Psoas muscle (tissue), 8 donors: ENCODE results near the gene DMWD. TPM values are rescaled to one million over a fixed set of nuclear protein-coding genes. Genes with fewer than 3 reads are reported as not detected.
A peak's percentile ranks its signal among the peaks of the same experiment; 100 is the strongest.

Experiments used
- ATAC-seq, 4 donors: fragments of 200-7000 bp; cut with Tn5 transposase; one replicate each; pipeline ENCODE4 v1.9.1; 2020; ENCODE audit warnings: moderate library complexity in 3 of 4, mild to moderate bottlenecking in 2 of 4
- DNase-seq, 2 donors: peaks; one replicate each; pipeline ENCODE4 v3.0.0-alpha.2; 2020
- H3K27ac ChIP-seq: fragments of 200-600 bp; one replicate; pipeline ENCODE4 v1.8.0; 2022
- H3K27me3 ChIP-seq, 3 donors: fragments of 200-600 bp in 1 of 3; one replicate each; pipeline versions ENCODE4 v1.6.1 to v1.8.0; 2013 to 2022; ENCODE audit warnings: low read length in 2 of 3, mild to moderate bottlenecking in 2 of 3, moderate library complexity in 1 of 3; ENCODE audit not compliant: insufficient read depth in 3 of 3
- H3K36me3 ChIP-seq, 2 donors: fragments of 200-600 bp in 1 of 2; one replicate each; pipeline versions ENCODE4 v1.6.1 to v1.8.0; 2013 to 2022; ENCODE audit warnings: low read depth in 1 of 2, mild to moderate bottlenecking in 1 of 2, moderate library complexity in 1 of 2; ENCODE audit not compliant: insufficient read depth in 1 of 2
- H3K4me1 ChIP-seq: fragments of 200-600 bp; one replicate; pipeline ENCODE4 v1.8.0; 2022
- H3K4me3 ChIP-seq: fragments of 200-600 bp; one replicate; pipeline ENCODE4 v1.8.0; 2022; ENCODE audit warnings: mild to moderate bottlenecking
- H3K9me3 ChIP-seq: fragments of 200-600 bp; one replicate; pipeline ENCODE4 v1.8.0; 2022
- WGBS, 3 donors: extraction: QIAGEN DNeasy Blood & Tissue Kit; methylation state at CpG; one replicate each; pipeline versions ENCODE4 v1.1.6 to v1.1.7; 2013; 5-methylcytosine and 5-hydroxymethylcytosine counted together
- intact Hi-C, 2 donors: fragments of 100-400 bp; cut with DNase I; formaldehyde crosslinking; loops; one replicate each; pipeline versions ENCODE4 v1.11.0 to v1.14.2; 2022
- polyA plus RNA-seq, 3 donors: library from polyadenylated mRNA; stranded (reverse); fragments of 200-250 nt; gene quantifications; one replicate each; pipeline ENCODE4 v1.2.3, GENCODE V29; 2013
- total RNA-seq, 4 donors: library from RNA; stranded (reverse); fragmentation: NEBNext Ultra II Directional in 2 of 4; extraction: Animal tissue kit (Norgen Biotek cat#: 25700) in 2 of 4; gene quantifications; one replicate each; pipeline versions ENCODE4 v1.2.1 to v1.2.4, GENCODE V29; 2021 to 2023
- TF ChIP-seq, protein P1 (sequence below): fragments of 200-600 bp; IDR thresholded peaks from one replicate; pipeline ENCODE4 v1.8.0; 2022; ENCODE audit warnings: antibody characterized with exemption
- donor health status: healthy with polysubstance abuse.
- donor health status: DM: no; HTN: no; CAD: no; lungs with moderate emphysema.
- donor health status: Bipolar disorder and iron deficiency.
- donor health status: healthy.
- donor health status: DM: yes; HTN: yes; CAD: no.
- donor health status: DM: no; HTN: no; CAD: no.
- donor health status: DM: no; HTN: no; CAD: no.
- donor health status: DM: yes; HTN: yes; CAD: no.

Gene DMWD
- total and polyA plus RNA-seq, 7 donors = 38.4 to 104 (median 54.3) TPM

DNA sequence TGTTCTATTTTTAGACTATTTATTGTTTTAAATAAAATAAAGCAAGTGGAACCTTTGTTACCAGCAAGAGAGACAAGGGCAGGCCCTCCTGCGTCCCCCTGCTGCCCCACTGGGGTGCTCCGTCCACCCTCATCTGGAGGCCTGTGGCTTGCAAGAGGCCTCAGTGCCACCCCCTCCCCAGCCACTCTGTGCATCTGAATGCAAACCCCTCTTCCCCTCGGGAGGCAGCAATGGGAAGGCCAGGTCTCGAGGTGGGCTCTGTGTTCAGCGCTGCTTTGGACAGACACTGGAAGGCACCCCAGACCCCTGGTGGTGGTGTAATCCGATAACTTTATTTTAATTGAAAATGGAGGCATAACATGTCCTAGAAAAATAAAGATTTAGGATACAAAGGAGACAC, 28.2 kb downstream of the DMWD start:
- H3K27me3 ChIP-seq = no peaks in the 10 kb centered on the region
- peaks cover 0 to 6% of the 10 kb centered on the region in 2 donors for H3K36me3 ChIP-seq
- H3K27ac ChIP-seq = peak overlapping the region; percentile 30
- no peaks in the 10 kb centered on the region for H3K9me3 ChIP-seq
- H3K4me3 ChIP-seq = peak overlapping the region; percentile 4
- no peak for DNase-seq
- ATAC-seq = no peak
- TF ChIP-seq, protein P1, sequence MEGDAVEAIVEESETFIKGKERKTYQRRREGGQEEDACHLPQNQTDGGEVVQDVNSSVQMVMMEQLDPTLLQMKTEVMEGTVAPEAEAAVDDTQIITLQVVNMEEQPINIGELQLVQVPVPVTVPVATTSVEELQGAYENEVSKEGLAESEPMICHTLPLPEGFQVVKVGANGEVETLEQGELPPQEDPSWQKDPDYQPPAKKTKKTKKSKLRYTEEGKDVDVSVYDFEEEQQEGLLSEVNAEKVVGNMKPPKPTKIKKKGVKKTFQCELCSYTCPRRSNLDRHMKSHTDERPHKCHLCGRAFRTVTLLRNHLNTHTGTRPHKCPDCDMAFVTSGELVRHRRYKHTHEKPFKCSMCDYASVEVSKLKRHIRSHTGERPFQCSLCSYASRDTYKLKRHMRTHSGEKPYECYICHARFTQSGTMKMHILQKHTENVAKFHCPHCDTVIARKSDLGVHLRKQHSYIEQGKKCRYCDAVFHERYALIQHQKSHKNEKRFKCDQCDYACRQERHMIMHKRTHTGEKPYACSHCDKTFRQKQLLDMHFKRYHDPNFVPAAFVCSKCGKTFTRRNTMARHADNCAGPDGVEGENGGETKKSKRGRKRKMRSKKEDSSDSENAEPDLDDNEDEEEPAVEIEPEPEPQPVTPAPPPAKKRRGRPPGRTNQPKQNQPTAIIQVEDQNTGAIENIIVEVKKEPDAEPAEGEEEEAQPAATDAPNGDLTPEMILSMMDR = no peak
- H3K4me1 ChIP-seq = peaks cover 34% of the 10 kb centered on the region
- 57 to 71% (median 69%) methylated on average over 6 of the region's 6 CpGs for WGBS, 3 donors
- intact Hi-C loops = no loop called here

DNA sequence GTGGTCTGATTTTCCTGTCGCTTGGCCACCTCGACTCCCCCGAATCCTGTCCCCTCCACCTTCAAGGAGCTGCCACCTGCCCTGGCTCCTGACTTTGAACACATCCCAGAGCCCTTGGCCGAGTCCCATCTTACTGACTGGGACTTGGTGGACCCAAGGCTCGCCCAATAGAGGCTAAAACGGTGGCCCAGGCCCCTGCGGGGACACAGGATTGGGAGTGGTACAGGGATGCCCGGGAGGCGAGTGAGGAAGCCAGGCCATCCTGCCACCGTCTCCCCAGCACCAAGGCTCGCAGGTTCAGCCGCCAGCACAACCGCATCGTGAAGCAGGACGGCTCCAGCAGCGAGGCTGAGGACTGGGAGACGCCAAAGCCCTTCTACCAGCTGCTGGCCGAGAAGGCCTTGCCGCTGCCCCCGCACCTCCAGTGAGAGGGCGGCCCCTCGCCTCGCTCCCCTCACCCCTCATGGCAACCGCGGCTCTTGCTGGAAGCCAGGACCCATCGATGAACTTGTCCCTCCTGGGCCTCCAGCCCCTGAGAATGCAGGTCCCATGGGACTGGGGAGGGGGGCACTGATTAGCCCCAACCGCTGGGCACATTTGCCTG, 28.9 kb downstream of the DMWD start:
- TF ChIP-seq, protein P1 = no peak
- H3K27me3 ChIP-seq = no peaks in the 10 kb centered on the region
- H3K4me1 ChIP-seq = peaks cover 34% of the 10 kb centered on the region
- WGBS, 3 donors = 40 to 52% (median 45%) methylated on average over 27 of the region's 27 CpGs
- no peaks in the 10 kb centered on the region for H3K9me3 ChIP-seq
- intact Hi-C loops = no loop called here
- no peak for ATAC-seq
- DNase-seq = no peak
- no peak overlapping the region for H3K27ac ChIP-seq
- no peak overlapping the region for H3K4me3 ChIP-seq
- peaks cover 0 to 6% of the 10 kb centered on the region in 2 donors for H3K36me3 ChIP-seq

DNA sequence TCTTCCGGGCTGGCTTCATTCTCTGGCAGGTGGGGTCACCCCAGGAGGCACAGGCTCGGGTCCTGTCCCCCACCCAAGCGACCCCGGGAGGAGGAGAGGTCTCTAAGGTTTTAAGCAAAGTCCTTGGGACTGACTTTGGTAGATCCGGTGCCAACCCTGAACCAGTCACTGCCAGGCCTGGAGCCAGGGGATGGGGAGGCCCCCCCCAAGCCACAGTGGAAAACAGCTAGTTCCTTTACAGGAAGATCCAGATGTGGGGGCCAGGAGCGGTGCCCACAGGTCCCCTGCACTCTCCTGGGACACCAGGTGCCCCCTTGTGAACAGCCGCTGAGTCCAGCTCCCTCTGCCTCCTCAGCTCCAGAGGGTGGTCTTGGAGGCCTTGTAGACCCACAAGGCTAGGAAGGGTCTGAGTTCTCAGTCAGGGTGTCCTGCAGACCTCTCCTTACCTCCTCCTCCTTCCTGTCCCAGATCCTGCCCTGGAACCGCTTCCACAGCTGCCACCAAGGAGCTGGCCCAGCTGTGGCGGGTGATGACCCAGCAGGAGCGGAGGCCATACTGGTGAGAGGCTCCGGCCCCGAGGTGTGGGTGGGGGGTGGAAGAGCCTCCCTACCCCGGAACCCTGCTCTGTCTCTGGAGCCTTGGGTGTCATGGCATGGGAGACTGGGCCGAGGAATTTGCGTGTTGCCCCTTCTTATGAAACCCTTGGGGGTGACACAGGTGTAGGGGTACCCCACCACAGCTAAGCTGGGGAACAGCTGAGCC, 29.6 kb downstream of the DMWD start:
- TF ChIP-seq, protein P1 = no peak
- no peaks in the 10 kb centered on the region for H3K9me3 ChIP-seq
- intact Hi-C loops = no loop called here
- H3K36me3 ChIP-seq = peaks cover 0 to 6% of the 10 kb centered on the region in 2 donors
- no peak overlapping the region for H3K4me3 ChIP-seq
- H3K27me3 ChIP-seq = no peaks in the 10 kb centered on the region
- H3K4me1 ChIP-seq = peaks cover 34% of the 10 kb centered on the region
- ATAC-seq (no peak), DNase-seq (no peak)
- no peak overlapping the region for H3K27ac ChIP-seq
- 85 to 87% (median 86%) methylated on average over 14 to 15 of the region's 15 CpGs for WGBS, 3 donors

DNA sequence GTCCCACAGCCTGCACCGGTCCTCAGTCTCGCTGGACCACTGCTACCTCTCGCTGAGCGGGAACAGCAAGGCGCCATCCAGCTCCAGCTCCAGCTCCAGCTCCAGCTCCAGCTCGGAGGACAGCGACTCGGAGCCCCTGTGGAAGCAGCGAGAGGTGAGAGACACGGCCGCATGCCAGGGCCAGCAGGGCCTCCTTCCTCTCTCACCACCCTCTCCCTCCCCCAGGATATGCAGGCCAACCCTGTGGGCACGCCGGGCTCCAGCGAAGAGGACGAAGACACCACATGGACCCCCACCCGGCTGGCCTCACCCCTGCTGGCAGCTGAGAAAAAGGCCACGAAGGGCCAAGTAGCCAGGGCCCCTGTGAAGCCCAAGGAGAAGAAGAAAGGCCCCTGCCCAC, 30.9 kb downstream of the DMWD start:
- DNase-seq (no peak), ATAC-seq (no peak)
- H3K36me3 ChIP-seq = peaks cover 0 to 6% of the 10 kb centered on the region in 2 donors
- TF ChIP-seq, protein P1 = no peak
- H3K4me3 ChIP-seq = no peak overlapping the region
- no peak overlapping the region for H3K27ac ChIP-seq
- H3K9me3 ChIP-seq = no peaks in the 10 kb centered on the region
- H3K4me1 ChIP-seq = peaks cover 30% of the 10 kb centered on the region
- WGBS, 3 donors = 81 to 89% (median 88%) methylated on average over 14 to 17 of the region's 17 CpGs
- intact Hi-C loops = no loop called here
- H3K27me3 ChIP-seq = no peaks in the 10 kb centered on the region
